AG08396 (cell line): Measurements from ENCODE around the gene ANKS1B.
"Not testable (repeated sequence)": the region's sequence is repeated elsewhere in the genome, so short reads cannot be mapped to it uniquely, and the experiment has no call there.

Experiments
- DNase-seq: peaks from one replicate; pipeline ENCODE4 v3.0.0; 2012; ENCODE audit warnings: low spot score, mixed read lengths

ANKS1B gene

DNA sequence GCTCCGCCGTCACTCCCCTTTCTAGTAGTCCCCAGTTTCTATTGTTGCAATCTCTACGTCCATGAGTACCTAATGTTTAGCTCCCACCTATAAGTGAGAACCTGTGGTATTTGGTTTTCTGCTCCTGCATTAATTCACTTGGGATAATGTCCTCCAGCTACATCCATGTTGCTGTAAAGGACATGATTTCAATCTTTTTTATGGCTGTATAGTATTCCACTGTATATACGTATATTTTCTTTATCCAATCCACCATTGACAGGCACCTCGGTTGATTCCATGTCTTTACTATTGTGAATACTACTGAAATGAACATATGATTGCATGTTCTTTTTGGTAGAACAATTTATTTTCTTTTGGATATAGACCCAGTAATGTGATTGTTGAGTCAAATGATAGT lies 114.7 kb downstream of the ANKS1B start:
- DNase-seq = no peak

DNA sequence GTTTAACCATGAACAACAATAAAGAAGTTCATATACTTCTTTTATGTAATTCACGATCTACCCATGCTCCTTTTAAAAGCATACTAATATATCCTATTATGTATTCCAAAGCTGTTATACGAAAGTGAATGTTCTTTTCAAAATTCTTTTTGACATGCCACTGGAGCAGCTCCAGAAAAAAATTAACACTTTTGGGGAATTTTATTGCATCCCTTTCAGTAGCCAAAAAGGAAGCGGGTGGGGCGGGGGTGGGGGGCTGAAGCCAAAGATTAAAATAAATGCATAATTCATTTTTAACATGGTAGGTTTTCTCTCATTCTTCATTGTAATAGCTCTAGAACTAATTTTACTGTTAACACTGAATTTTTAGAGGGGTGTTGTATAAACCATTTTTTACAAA lies 123.0 kb downstream of the ANKS1B start:
- DNase-seq = no peak

DNA sequence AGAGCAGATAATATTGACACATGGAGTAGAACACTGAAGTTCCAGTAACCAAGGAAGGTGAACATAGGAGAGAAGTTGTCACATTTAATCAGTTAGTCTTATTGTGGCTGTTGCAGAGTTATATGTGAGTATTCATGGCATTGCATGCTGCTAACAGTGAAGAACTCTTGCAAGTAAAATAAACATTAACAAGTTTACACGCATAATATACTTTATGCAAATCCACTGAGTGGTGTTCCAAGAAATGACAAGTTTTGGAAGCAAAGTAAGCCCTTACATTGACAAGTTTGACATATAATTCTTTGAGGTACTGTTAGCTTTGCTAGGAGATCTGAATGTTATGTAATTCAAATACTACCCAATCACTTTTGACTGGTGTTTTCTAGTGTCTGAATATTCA lies 125.6 kb downstream of the ANKS1B start:
- DNase-seq = no peak

DNA sequence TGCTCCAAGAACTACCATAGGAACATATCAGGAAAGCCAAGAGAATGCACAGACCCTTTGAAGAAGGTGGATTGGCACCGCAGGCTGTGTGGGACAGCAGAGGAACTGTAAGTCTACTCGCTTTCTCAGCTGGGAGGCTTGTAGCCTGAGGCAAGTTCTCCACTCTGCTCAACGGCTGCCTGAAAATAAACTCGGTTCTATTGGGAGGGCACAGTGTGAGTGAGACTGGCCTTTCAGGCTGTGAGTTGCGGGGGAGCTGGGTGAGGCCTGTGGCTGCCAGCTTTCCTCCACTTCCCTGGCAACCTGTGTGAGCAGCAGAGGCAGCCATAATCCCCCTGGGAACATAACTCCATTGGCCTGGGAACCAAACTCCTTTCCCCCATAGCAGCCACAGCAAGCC lies 132.1 kb downstream of the ANKS1B start:
- no peak for DNase-seq

- no peak for DNase-seq
Observed at GRCh38 chr12:99847936-99848335, 136.8 kb downstream of the ANKS1B start.

GRCh38 chr12:99834710-99835109 lies 150.0 kb downstream of the ANKS1B start:
- DNase-seq = no peak

DNA sequence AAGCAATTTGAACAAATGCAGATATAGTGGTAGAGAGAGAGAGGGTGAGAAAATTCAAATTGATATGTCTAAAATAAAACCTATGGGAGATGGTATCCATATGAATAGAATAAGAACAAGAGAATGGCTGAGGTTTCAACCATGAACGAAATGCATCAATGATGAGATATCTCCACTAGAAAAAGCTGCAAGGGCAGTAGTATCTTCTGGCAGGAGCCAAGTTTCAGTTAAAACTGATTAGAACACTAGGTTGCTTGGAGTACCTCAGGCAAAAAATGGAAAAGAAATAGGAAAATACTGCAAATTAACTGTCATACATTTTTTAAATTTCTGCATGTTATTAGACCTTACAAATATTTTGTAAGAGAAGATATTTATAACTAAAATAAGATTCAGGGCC lies 151.3 kb downstream of the ANKS1B start:
- DNase-seq = no peak

DNA sequence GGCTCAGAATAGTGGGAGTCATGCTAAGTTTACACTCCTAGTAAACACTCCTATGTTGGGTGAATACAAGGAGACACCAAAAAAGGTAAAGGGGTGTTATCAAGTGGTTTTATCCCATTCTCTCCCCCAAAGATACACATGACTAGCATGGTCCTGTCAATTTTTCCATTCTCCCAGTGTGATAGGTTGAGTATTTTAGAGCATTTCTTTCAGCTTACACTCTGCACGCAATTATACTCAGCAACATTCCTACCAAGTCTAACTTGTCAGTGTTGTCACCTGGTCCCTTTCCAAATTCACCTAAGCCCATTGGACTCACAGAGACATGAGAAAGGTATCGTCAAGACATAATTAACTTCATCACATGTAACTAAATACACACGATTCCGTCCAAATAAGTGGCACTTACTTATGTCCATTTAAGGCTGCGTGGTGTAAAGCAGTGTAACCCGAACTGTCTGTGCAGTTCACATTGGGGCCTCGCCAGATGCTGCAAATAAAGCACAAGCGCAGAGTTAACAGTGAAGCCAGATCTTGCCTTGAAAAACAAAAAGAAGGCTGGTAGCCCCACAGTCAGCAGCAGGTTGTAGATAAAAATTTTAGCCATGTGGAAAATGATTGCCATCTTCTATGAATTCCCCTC lies 159.7 kb downstream of the ANKS1B start:
- DNase-seq = no peak

DNA sequence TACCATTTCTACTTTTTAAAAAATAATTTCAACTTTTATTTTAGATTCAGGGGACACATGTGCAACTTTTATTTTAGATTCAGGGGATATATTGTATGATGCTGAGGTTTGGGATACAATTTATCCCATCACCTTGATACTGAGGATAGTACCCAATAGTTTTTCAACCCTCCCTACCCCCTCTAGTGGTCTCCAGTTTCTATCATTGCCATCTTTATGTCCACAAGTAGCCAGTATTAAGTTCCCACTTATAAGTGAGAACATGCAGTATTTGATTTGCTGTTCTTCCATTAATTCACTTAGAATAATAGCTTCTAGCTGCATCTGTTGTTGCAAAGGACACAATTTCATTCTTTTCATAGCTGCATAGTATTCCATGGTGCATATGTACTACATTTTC lies 162.5 kb downstream of the ANKS1B start:
- no peak for DNase-seq

- DNase-seq = no peak
Observed at GRCh38 chr12:99810718-99811593, 173.8 kb downstream of the ANKS1B start.

DNA sequence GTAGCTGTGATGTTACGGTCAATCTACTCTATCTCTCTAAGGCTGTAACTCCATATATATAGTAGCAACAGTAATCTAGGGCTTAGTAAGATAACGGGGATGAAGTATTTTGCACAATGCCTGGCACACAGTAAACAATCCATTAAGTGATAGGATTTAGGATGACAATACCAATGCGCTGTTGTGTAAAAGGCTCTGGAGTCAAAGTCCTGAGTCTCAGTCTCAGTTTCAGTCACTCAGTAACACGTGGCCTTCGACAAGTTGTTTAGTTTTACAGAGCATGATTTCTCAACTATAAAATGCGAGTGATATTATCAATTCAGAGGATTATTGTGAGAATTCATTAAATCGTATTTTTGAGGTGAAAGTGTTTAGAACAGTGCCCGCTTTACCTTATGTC lies 174.8 kb downstream of the ANKS1B start:
- DNase-seq = no peak

DNA sequence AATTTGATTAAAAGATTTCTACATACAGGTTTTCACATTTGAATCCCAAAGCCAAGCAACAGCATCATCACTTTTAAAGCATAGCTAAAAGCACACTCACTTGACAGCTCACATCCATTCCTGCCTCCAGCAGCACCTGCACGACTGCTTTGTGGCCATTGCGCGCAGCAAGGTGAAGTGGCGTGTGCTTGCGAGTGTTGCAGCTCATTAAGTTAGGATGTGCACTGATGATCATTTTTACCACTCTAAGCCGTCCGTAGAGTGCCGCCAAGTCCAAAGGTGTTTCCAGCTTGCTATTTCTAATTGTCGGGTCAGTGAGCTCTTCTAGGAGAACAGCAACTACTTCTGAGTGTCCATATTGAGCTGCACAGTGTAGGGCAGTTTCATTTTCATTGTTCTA lies 178.4 kb downstream of the ANKS1B start:
- DNase-seq = no peak

GRCh38 chr12:99804715-99805114 lies 180.0 kb downstream of the ANKS1B start:
- no peak for DNase-seq

- no peak for DNase-seq
Observed at GRCh38 chr12:99800605-99801004, 184.1 kb downstream of the ANKS1B start.

- not testable (repeated sequence) for DNase-seq
Observed at GRCh38 chr12:99797931-99798330, 186.8 kb downstream of the ANKS1B start.

GRCh38 chr12:99783421-99783820 lies 201.3 kb downstream of the ANKS1B start:
- no peak for DNase-seq

- no peak for DNase-seq
Observed at GRCh38 chr12:99772274-99772673, 212.5 kb downstream of the ANKS1B start.

DNA sequence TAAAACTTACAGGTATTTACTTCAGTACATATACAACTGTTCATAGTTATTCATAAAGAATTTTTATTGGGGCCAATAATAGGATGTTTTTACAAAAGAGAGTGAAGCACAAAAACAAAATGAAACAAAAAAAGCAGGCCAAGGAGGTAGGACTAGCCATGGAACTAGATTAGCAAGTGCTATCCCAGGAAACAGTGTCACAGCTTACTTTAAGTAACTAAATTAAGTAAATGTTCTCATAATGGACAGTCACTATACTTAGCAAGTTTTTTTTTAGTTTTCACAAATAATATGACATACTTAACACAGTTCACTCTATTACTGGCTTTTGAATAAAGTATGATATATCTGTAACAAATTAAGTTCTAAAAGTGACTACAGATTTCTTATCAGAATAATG lies 213.1 kb downstream of the ANKS1B start:
- DNase-seq = no peak

DNA sequence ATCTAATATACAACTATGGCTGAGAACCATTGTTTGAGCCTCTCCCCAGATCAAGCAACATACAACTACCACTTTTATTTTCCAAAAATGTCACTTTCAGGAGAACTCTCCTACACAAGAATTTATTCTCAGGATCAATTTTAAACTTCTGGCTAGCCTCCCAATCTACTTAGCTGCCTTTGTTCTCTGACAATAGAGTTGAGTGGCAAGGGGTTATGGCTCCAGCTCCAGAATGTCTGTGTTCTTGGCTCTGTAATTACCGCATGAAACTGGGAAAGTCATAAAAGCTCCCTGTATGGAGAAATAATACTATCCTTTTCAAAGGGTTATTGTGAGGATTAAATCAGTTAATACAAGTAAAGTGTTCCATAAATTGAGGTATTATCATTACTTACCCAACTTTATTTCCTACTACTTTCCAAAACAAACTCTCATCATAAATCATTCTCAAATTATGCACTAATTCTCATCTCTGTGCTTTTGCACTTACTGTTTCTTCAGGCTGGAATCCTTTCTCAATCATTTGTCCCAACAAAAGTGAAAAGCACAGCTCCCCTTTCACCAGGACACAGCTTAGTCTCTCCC lies 215.2 kb downstream of the ANKS1B start:
- DNase-seq = no peak

DNA sequence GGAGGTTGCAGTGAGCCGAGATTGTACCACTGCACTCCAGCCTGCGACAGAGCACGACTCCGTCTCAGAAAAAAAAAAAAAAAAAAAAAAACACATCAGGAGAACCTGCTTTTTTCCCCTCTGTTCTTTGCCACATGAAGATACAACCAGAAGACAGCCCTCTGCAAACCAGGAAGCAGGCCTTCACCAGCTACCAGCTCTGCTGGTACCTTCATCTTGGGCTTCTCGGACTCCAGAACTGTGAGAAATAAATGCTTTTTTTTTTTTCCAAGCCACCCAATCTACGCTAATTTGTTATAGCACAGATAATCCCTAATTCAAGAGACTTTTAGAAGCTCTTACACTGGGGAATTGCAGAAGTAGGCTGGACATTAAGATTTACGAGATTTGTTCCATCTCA lies 216.0 kb downstream of the ANKS1B start:
- no peak for DNase-seq

DNA sequence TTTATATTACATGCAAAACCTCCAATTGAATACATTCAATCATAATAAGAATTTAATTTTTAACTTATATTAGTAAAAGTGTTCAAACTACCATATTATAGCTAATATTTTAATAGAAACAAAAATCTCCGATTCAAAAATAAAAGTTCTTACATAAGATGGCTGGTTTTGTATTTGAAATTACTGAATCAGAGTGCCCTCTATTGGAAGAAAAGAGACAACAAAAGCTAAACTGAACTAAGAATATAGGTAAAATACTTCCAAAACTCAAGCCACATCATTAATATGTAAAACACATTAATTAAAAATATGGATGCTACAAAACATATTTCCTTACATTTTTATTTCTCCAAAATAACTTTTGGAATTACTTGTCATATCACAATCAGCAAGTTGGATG lies 216.9 kb downstream of the ANKS1B start:
- peak; percentile 2 for DNase-seq

- no peak for DNase-seq
Observed at GRCh38 chr12:99766408-99766807, 218.3 kb downstream of the ANKS1B start.

DNA sequence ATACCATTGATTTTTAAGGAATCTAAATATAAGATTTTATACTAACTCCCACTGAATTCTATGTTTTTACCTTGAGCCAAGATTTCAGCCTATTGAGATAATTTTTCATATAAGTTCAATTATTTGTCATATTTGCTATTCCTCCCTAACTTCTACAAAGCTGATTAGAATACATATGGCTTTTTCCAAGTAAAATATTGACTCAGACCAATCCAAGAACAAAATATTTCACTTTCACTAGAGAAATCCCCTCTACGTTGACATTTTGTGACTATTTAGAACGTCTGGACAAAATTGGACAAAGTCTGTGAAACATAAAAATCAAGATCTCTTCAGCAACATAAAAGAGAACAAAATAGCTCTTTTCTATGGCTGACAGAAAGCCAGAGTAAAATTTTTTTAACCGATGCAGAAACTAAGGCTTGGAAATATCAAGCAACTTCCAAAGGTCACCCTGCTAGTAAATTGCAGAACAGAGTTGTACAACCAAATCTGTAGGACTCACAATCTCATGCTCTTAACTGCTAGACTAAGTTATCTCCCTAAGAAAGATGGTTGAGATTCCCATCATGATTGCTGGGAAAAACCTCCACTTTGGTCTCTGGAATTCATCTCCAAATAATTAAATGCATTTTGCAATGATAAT lies 219.1 kb downstream of the ANKS1B start:
- DNase-seq = no peak
